Endothelial cell of umbilical vein (primary cell): ENCODE data around the gene ERBB3. TPM values are rescaled to one million over a fixed set of nuclear protein-coding genes. Genes with fewer than 3 reads are reported as not detected.

Experiments used
- BruUV-seq: library from RNA; stranded (reverse); fragments of 400-500 nt; replicated peaks from 2 replicates; lab custom pipeline; 2021; lab: Mats Ljungman, UMichigan
- CTCF ChIA-PET: fragments of 300-600, 350-600 bp; sonication (Branson Sonifier 250); formaldehyde crosslinking; loops from one replicate; lab custom pipeline; 2021; ENCODE audit warnings: antibody characterized with exemption, inconsistent platforms; lab: Charles Lee
- POLR2A ChIA-PET: fragments of 300-600, 350-600 bp; sonication (Branson Sonifier 250); formaldehyde crosslinking; loops from one replicate; lab custom pipeline; 2021; ENCODE audit warnings: antibody characterized with exemption, inconsistent platforms; lab: Charles Lee
- DNase-seq: peaks from one replicate; pipeline ENCODE4 v3.0.0-alpha.2; 2011; ENCODE audit warnings: low read depth, low spot score
- FAIRE-seq: peaks from 2 replicates; lab custom pipeline; 2011; peaks lifted over from hg19 to GRCh38; lab: Jason Lieb, UNC
- H2AFZ ChIP-seq: 2 replicates; pipeline ENCODE4 v1.6.0; 2012; ENCODE audit warnings: low read depth, low read length, control low read depth, inconsistent platforms
- H3K27ac ChIP-seq: 2 replicates; pipeline ENCODE4 v1.5.1; 2011; ENCODE audit warnings: low read depth, mild to moderate bottlenecking, control low read depth, low read length, moderate library complexity; ENCODE audit not compliant: insufficient read depth
- H3K27me3 ChIP-seq, 2 experiments: 2 replicates each; pipeline versions ENCODE4 v1.6.0 to v1.6.1; 2011; ENCODE audit warnings: low read length in 2 of 2, mixed read lengths in 1 of 2; ENCODE audit not compliant: control insufficient read depth in 2 of 2, insufficient read depth in 2 of 2
- H3K36me3 ChIP-seq, 2 experiments: 2 replicates in 1 of 2; 3 replicates in 1 of 2; pipeline ENCODE4 v1.5.1; 2011; ENCODE audit warnings: low read length in 2 of 2, mild to moderate bottlenecking in 1 of 2, moderate library complexity in 1 of 2; ENCODE audit not compliant: control insufficient read depth in 2 of 2, insufficient read depth in 2 of 2; ENCODE audit errors: extremely low read depth in 1 of 2
- H3K4me1 ChIP-seq: 3 replicates; pipeline ENCODE4 v1.5.1; 2011; ENCODE audit warnings: mild to moderate bottlenecking, low read length; ENCODE audit not compliant: control insufficient read depth, insufficient read depth; ENCODE audit errors: extremely low read depth
- H3K4me2 ChIP-seq: 2 replicates; pipeline ENCODE4 v1.6.1; 2011; ENCODE audit warnings: low read length, control low read depth, mixed read lengths; ENCODE audit not compliant: insufficient read depth
- H3K4me3 ChIP-seq, 3 experiments: fragments of 200-600 bp in 1 of 3; sonication (generic), shearing (Covaris generic) in 1 of 3; replicated peaks in 1 of 3; 2 replicates each; pipeline ENCODE4 v1.5.1; 2011 to 2016; ENCODE audit warnings: control low read depth in 3 of 3, low read length in 3 of 3, mild to moderate bottlenecking in 2 of 3, inconsistent platforms in 1 of 3, low read depth in 1 of 3, moderate library complexity in 1 of 3; ENCODE audit not compliant: insufficient read depth in 1 of 3
- H3K79me2 ChIP-seq: 2 replicates; pipeline ENCODE4 v1.6.0; 2012; ENCODE audit warnings: low read length, inconsistent platforms; ENCODE audit not compliant: control insufficient read depth, insufficient read depth
- H3K9ac ChIP-seq: replicated peaks from 2 replicates; pipeline ENCODE3; 2011; ENCODE audit warnings: low read length, control low read depth; ENCODE audit not compliant: insufficient read depth; ENCODE audit errors: extremely low read depth
- H3K9me1 ChIP-seq: replicated peaks from 3 replicates; pipeline ENCODE4 v1.6.0; 2011; ENCODE audit warnings: mild to moderate bottlenecking, low read length; ENCODE audit not compliant: control insufficient read depth, insufficient read depth; ENCODE audit errors: extremely low read depth
- H3K9me3 ChIP-seq: replicated peaks from 2 replicates; pipeline ENCODE4 v1.5.1; 2012; ENCODE audit warnings: low read length, inconsistent platforms; ENCODE audit not compliant: control insufficient read depth, insufficient read depth
- H4K20me1 ChIP-seq: replicated peaks from 2 replicates; pipeline ENCODE3; 2011; ENCODE audit warnings: mild to moderate bottlenecking, low read length; ENCODE audit not compliant: control insufficient read depth, insufficient read depth; ENCODE audit errors: extremely low read depth
- CTCF ChIP-seq, 2 donors: IDR thresholded peaks; 1 replicate in 1 of 2; 2 replicates in 1 of 2; pipeline ENCODE4 v1.5.1; 2011; ENCODE audit warnings: low read length in 2 of 2, mild to moderate bottlenecking in 2 of 2, moderate library complexity in 2 of 2, control low read depth in 1 of 2, inconsistent platforms in 1 of 2, low read depth in 1 of 2; ENCODE audit not compliant: insufficient read depth in 1 of 2; ENCODE audit errors: extremely low read depth in 1 of 2
- EZH2 ChIP-seq: IDR thresholded peaks from 2 replicates; pipeline ENCODE4 v1.6.1; 2012; ENCODE audit warnings: borderline replicate concordance, low read depth, mild to moderate bottlenecking, moderate library complexity, low read length, inconsistent platforms; ENCODE audit not compliant: severe bottlenecking
- FOS ChIP-seq: IDR thresholded peaks from 2 replicates; pipeline ENCODE4 v1.6.1; 2011; ENCODE audit warnings: mild to moderate bottlenecking, low read length, moderate library complexity, borderline replicate concordance; ENCODE audit not compliant: insufficient read depth
- GATA2 ChIP-seq: IDR thresholded peaks from 2 replicates; pipeline ENCODE4 v1.7.0; 2011; ENCODE audit warnings: low read depth, mild to moderate bottlenecking, moderate library complexity, mixed read lengths, low read length; ENCODE audit not compliant: insufficient read length, insufficient read depth
- JUN ChIP-seq: IDR thresholded peaks from 2 replicates; pipeline ENCODE4 v1.6.1; 2011; ENCODE audit warnings: borderline replicate concordance, low read depth; ENCODE audit not compliant: insufficient read length, insufficient read depth
- MAX ChIP-seq: IDR thresholded peaks from 2 replicates; pipeline ENCODE4 v1.6.1; 2011; ENCODE audit not compliant: insufficient read depth, insufficient read length
- MYC ChIP-seq: IDR thresholded peaks from one replicate; pipeline ENCODE4 v1.6.1; 2011; ENCODE audit warnings: mild to moderate bottlenecking, low read depth, low read length
- POLR2A ChIP-seq: IDR thresholded peaks from 2 replicates; pipeline ENCODE4 v1.6.1; 2012; ENCODE audit warnings: low read depth, mild to moderate bottlenecking, control low read depth, low read length
- POLR2AphosphoS5 ChIP-seq: IDR thresholded peaks from 2 replicates; pipeline ENCODE4 v1.6.1; 2012; ENCODE audit warnings: low read depth, mild to moderate bottlenecking, control low read depth, low read length, moderate library complexity; ENCODE audit not compliant: insufficient read depth
- dilution Hi-C: fragments of 300-500 bp; cut with MboI; formaldehyde crosslinking; loops from one replicate; pipeline ENCODE4 v1.15.0; 2019; ENCODE audit warnings: low sequenced_read_pairs; ENCODE audit not compliant: extremely low pct_ligation_motif_present
- intact Hi-C: fragments of 100-400 bp; cut with micrococcal nuclease; formaldehyde crosslinking; loops from one replicate; pipeline ENCODE4 v1.10.0; 2022
- polyA plus RNA-seq, 4 experiments: library from polyadenylated mRNA; depleted of rRNA in 3 of 4; stranded (reverse) in 3 of 4; unstranded in 1 of 4; fragments of >200 nt; gene quantifications; 2 replicates each; pipeline versions ENCODE4 v1.2.1 to v1.2.3, GENCODE V29; 2011 to 2012; ENCODE audit warnings: missing spikeins in 1 of 4
- total RNA-seq: library from RNA; stranded (reverse); gene quantifications from 2 replicates; pipeline ENCODE4 v1.2.3, GENCODE V29; 2021

The ERBB3 gene
- total and polyA plus RNA-seq, 2 donors (not counting 3 experiments of a cell fraction or from before 2014, with no cell fraction given), result 0.11 to 1.5 TPM

GRCh38 chr12:56037161-56037560, 42.8 kb upstream of the ERBB3 start:
- CTCF ChIA-PET, result interaction anchor here (0.7 to 1.7 kb wide), 4 partner anchors 8 to 41 kb away, joined by 3 to 11 read pairs (median 6); no protein-coding TSS in a partner anchor
- Histone ChIP-seq H3K79me2 (peaks cover 3% of the 10 kb centered on the region), H3K4me3 (no peak overlapping the region), H3K9me1 (no peaks in the 10 kb centered on the region), H3K27me3 (no peaks in the 10 kb centered on the region), H2AFZ (no peak overlapping the region), H3K4me2 (no peak overlapping the region), H3K9ac (no peak overlapping the region), H3K27ac (no peak overlapping the region), H3K9me3 (no peaks in the 10 kb centered on the region), H3K36me3 (peaks cover 2 to 9% of the 10 kb centered on the region in 2 experiments), H4K20me1 (no peaks in the 10 kb centered on the region), H3K4me1 (peaks cover 6% of the 10 kb centered on the region)
- intact Hi-C loops (no loop called here), dilution Hi-C loops (no loop called here)
- no peak for DNase-seq
- BruUV-seq, result no TSS peak
- POLR2A ChIA-PET, result no interaction called here
- no peak for FAIRE-seq
- TF ChIP-seq JUN (no peak), MYC (no peak), MAX (no peak), EZH2 (no peak), GATA2 (no peak), POLR2A (no peak), FOS (no peak), CTCF (IDR thresholded peaks at IDR 0.05; ENCODE audit: extremely low read depth in 1 of 2, insufficient read depth in 1 of 2, low read depth in 1 of 2, low read length in 2 of 2) (no peak), POLR2AphosphoS5 (no peak)
